Smooth muscle cell (in vitro differentiated cells): Measurements from ENCODE around the gene ADGRG1. TPM values are rescaled to one million over a fixed set of nuclear protein-coding genes. Genes with fewer than 3 reads are reported as not detected.

Experiments
- DNase-seq: peaks from one replicate; lab custom pipeline; 2025; ENCODE audit not compliant: unreplicated experiment; lab: John Stamatoyannopoulos, UW
- H2AFZ ChIP-seq: fragments of 200-600 bp; sonication (generic); 2 replicates; pipeline ENCODE4 v1.6.0; 2016; ENCODE audit warnings: antibody characterized with exemption, low read depth, mild to moderate bottlenecking
- H3F3A ChIP-seq: fragments of 200-600 bp; sonication (generic); 2 replicates; pipeline ENCODE4 v1.6.0; 2017; ENCODE audit warnings: antibody characterized with exemption, low read depth
- H3K27ac ChIP-seq: fragments of 200-600 bp; sonication (generic); 2 replicates; pipeline ENCODE4 v1.5.1; 2016; ENCODE audit warnings: low read depth, mild to moderate bottlenecking
- H3K27me3 ChIP-seq: fragments of 200-600 bp; sonication (generic); 2 replicates; pipeline ENCODE4 v1.6.1; 2016; ENCODE audit warnings: low read depth, mild to moderate bottlenecking
- H3K36me3 ChIP-seq: fragments of 200-600 bp; sonication (generic); 2 replicates; pipeline ENCODE4 v1.5.1; 2016; ENCODE audit warnings: low read depth
- H3K4me1 ChIP-seq: fragments of 200-600 bp; sonication (generic); 2 replicates; pipeline ENCODE4 v1.5.1; 2016; ENCODE audit warnings: low read depth
- H3K4me2 ChIP-seq: fragments of 200-600 bp; sonication (generic); 2 replicates; pipeline ENCODE4 v1.6.0; 2016; ENCODE audit warnings: mild to moderate bottlenecking
- H3K4me3 ChIP-seq: fragments of 200-600 bp; sonication (generic); 2 replicates; pipeline ENCODE4 v1.5.1; 2016; ENCODE audit warnings: mild to moderate bottlenecking
- H3K79me2 ChIP-seq: fragments of 200-600 bp; sonication (generic); 2 replicates; pipeline ENCODE4 v1.6.0; 2016; ENCODE audit warnings: low read depth, mild to moderate bottlenecking
- H3K9ac ChIP-seq: fragments of 200-600 bp; sonication (generic); 2 replicates; pipeline ENCODE4 v1.6.0; 2016; ENCODE audit warnings: low read depth
- H3K9me3 ChIP-seq: fragments of 200-600 bp; sonication (generic); replicated peaks from 2 replicates; pipeline ENCODE4 v1.5.1; 2016; ENCODE audit warnings: low read depth
- H4K20me1 ChIP-seq: fragments of 200-600 bp; sonication (generic); 2 replicates; pipeline ENCODE4 v1.6.0; 2016; ENCODE audit warnings: low read depth
- WGBS: methylation state at CpG from one replicate; pipeline ENCODE4 v1.1.7; 2016; ENCODE audit warnings: low lambda C conversion rate; 5-methylcytosine and 5-hydroxymethylcytosine counted together
- polyA plus RNA-seq: library from polyadenylated mRNA; unstranded; fragments of >200 nt; fragmentation: Nextera tagmentation; extraction: Ambion mirVana; gene quantifications from 2 replicates; pipeline ENCODE4 v1.2.1, GENCODE V29; 2016
- total RNA-seq: library from RNA; depleted of rRNA; stranded (reverse); fragments of >200 nt; gene quantifications from 2 replicates; pipeline ENCODE4 v1.2.3, GENCODE V29; 2014
- TF ChIP-seq, protein P1 (sequence below): fragments of 200-600 bp; sonication (generic); IDR thresholded peaks from 2 replicates; pipeline ENCODE4 v1.5.1; 2017; ENCODE audit warnings: borderline replicate concordance, mild to moderate bottlenecking, antibody characterized with exemption; ENCODE audit not compliant: insufficient read depth, poor library complexity, severe bottlenecking

Gene ADGRG1
- total and polyA plus RNA-seq, 2 experiments from 2014 or later = 15.3 to 32.0 TPM

DNA sequence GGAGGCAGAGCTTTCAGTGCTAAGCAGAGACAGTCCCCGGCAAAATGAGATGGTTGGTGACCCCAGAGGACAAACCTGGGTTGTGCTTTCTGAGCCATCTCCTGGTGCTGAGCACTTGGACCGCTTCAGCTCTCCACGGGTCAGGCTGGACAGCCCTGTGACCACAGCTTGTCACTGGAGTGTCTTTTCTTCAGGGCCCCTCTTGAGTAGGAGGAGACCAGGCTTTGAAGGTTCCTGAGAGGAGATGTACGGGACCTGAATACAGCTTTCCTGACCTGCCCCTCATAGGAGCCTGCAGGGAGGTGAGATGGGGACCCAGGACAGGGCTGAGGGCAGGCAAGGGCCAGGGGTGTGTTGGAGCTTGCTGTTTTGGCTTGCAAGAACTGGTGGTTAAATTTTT, 17.8 kb upstream of the ADGRG1 start:
- H3K27ac ChIP-seq = no peak overlapping the region
- H3K4me2 ChIP-seq = no peak overlapping the region
- H4K20me1 ChIP-seq = no peaks in the 10 kb centered on the region
- H3F3A ChIP-seq = no peaks in the 10 kb centered on the region
- H3K36me3 ChIP-seq = no peaks in the 10 kb centered on the region
- H3K27me3 ChIP-seq = no peaks in the 10 kb centered on the region
- 93% methylated on average over 4 of the region's 4 CpGs for WGBS
- H3K4me3 ChIP-seq = no peak overlapping the region
- H3K9ac ChIP-seq = no peak overlapping the region
- TF ChIP-seq, protein P1, sequence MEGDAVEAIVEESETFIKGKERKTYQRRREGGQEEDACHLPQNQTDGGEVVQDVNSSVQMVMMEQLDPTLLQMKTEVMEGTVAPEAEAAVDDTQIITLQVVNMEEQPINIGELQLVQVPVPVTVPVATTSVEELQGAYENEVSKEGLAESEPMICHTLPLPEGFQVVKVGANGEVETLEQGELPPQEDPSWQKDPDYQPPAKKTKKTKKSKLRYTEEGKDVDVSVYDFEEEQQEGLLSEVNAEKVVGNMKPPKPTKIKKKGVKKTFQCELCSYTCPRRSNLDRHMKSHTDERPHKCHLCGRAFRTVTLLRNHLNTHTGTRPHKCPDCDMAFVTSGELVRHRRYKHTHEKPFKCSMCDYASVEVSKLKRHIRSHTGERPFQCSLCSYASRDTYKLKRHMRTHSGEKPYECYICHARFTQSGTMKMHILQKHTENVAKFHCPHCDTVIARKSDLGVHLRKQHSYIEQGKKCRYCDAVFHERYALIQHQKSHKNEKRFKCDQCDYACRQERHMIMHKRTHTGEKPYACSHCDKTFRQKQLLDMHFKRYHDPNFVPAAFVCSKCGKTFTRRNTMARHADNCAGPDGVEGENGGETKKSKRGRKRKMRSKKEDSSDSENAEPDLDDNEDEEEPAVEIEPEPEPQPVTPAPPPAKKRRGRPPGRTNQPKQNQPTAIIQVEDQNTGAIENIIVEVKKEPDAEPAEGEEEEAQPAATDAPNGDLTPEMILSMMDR = no peak
- H2AFZ ChIP-seq = no peak overlapping the region
- H3K79me2 ChIP-seq = no peaks in the 10 kb centered on the region
- H3K9me3 ChIP-seq = no peaks in the 10 kb centered on the region
- H3K4me1 ChIP-seq = no peaks in the 10 kb centered on the region
- no peak for DNase-seq

DNA sequence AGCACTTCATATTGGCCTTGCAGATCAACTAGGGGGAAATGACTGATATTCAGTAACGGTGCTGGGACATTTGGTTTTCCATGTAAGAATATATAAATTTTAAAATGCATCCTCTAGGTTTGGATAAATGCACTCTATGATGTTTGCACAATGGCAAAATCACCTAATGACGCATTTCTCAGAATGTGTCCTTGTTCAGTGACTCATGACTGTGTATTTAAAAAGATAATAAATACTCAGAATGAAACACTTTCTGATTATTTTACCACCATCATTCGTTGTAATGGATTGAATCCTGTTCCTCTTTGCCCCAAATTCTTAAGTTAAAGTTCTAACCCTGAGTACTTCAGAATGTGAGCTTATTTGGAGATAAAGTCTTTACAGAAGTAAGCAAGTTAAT, 17.2 kb upstream of the ADGRG1 start:
- Histone ChIP-seq H3K27ac (no peak overlapping the region), H3K4me3 (no peak overlapping the region), H3K9ac (no peak overlapping the region), H3K79me2 (no peaks in the 10 kb centered on the region), H2AFZ (no peak overlapping the region), H3K4me2 (no peak overlapping the region), H3K4me1 (no peaks in the 10 kb centered on the region), H3F3A (no peaks in the 10 kb centered on the region), H3K36me3 (no peaks in the 10 kb centered on the region), H3K27me3 (no peaks in the 10 kb centered on the region), H4K20me1 (no peaks in the 10 kb centered on the region), H3K9me3 (no peaks in the 10 kb centered on the region)
- 92% methylated on average over 3 of the region's 3 CpGs for WGBS
- TF ChIP-seq, protein P1 = no peak
- DNase-seq = no peak

DNA sequence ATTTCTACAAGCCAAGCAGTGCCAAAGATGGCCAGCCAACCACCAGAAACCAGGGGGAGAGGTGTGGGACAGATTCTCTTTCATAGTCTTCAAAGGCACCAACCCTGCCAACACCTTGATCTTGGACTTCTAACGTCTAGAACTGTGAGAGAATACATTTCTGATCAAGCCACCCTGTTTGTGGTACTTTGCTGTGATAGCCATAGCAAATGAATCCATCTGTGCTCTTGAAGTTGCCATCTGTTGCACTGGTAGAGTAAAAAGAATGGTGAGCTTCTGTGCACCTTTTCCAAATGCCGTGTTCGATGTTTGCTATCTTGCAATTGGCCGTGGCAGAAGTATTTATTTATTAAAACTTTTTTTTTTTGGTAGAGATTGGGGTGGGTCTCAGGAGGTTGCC, 16.7 kb upstream of the ADGRG1 start:
- Histone ChIP-seq H3K36me3 (no peaks in the 10 kb centered on the region), H3K9ac (no peak overlapping the region), H3K27ac (no peak overlapping the region), H3K9me3 (no peaks in the 10 kb centered on the region), H3K27me3 (no peaks in the 10 kb centered on the region), H3K4me3 (no peak overlapping the region), H2AFZ (no peak overlapping the region), H3K4me1 (no peaks in the 10 kb centered on the region), H4K20me1 (no peaks in the 10 kb centered on the region), H3K4me2 (no peak overlapping the region), H3K79me2 (no peaks in the 10 kb centered on the region), H3F3A (no peaks in the 10 kb centered on the region)
- TF ChIP-seq, protein P1 = no peak
- DNase-seq = no peak
- WGBS = 85% methylated on average over 4 of the region's 4 CpGs

DNA sequence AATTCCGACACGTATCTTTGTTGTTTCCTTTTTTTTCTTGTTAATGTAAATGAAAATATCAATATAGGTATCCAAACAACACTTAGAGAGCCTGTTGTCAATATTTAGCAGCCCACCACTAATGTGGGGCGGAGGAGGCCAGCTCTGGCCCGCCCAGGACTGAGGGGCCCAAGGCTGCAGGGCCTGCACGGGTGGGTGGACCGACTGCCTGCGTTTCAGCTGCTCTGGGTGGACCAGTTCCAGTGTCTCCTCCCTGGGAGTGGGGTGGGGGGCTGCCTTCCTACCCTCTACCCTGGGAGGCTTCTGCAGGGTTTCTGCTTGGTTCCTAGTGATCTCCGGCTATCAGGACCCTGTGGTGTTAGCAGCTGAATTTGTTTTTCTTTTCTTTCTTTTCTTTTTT, 15.9 kb upstream of the ADGRG1 start:
- no peak overlapping the region for H2AFZ ChIP-seq
- H3K27me3 ChIP-seq = no peaks in the 10 kb centered on the region
- H3K9ac ChIP-seq = no peak overlapping the region
- no peak for DNase-seq
- H3K4me1 ChIP-seq = no peaks in the 10 kb centered on the region
- no peaks in the 10 kb centered on the region for H3K79me2 ChIP-seq
- TF ChIP-seq, protein P1 = no peak
- WGBS = 88% methylated on average over 8 of the region's 8 CpGs
- H4K20me1 ChIP-seq = no peaks in the 10 kb centered on the region
- H3K36me3 ChIP-seq = no peaks in the 10 kb centered on the region
- no peak overlapping the region for H3K27ac ChIP-seq
- H3K4me2 ChIP-seq = no peak overlapping the region
- H3K4me3 ChIP-seq = no peak overlapping the region
- no peaks in the 10 kb centered on the region for H3F3A ChIP-seq
- no peaks in the 10 kb centered on the region for H3K9me3 ChIP-seq
